CD4-positive, alpha-beta T cell treated with Interleukin-17A for 1 hour (primary cell): ENCODE data around the gene PSMD9.

Experiments used
- DNase-seq: peaks from one replicate; pipeline ENCODE4 v3.0.0-alpha.2; 2020

The PSMD9 gene

DNA sequence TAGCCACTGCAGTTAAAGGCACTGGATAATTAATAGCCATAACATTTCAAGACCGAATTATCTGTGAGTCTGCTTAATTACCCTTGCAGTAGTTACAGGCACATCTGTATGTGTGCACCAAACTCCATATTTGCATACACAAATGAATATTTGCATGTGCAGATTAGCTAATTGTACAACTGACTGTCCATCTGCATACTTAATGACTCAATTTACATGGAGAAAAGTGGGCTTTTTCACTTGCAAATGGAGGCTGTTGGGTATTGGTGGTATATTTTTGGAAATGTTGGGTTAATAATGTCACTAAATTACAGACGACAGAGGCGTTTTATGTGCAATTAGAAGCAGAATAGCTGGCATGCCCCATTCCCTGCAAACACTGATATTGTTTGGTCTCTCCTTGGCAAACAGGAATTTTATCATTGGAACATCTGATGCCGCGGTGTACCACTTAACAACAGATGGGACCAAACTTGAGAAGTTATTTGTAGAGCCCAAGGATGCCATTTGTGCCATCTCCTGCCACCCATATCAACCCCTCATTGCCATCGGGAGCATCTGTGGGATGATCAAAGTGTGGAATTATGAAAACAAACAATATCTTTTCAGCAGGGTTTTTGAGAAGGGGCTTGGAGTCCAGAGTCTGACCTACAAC lies 69.4 kb downstream of the PSMD9 start:
- DNase-seq: no peak

DNA sequence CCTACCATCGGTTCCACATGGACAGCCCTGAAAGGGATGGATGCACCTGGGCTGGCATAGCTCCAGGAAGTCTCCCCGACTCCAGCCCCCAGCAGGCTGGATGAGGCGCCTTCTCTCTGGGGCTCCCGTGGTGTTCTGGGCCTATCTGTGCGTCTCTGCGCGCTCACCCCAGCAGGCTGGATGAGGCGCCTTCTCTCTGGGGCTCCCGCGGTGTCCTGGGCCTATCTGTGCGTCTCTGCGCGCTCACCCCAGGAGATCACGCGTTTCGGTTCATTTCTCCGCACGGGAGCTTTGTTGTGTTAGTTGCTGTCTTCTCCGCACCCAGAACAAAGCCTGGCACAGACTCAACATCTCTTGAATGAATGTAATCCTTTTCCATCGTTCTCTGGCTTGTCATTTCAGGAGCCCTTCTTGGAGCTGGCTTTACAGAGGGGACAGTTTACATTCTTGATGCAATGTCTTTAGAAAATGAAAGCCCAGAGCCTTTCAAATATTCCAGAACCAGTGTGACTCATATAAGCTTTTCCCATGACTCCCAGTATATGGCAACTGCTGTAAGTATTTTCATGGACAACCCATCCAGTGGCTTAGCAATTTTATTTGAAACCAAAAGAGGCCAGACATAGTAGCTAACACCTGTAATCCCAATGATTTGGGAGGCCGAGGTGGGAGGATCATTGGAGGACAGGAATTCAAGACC lies 70.1 kb downstream of the PSMD9 start:
- DNase-seq: no peak

DNA sequence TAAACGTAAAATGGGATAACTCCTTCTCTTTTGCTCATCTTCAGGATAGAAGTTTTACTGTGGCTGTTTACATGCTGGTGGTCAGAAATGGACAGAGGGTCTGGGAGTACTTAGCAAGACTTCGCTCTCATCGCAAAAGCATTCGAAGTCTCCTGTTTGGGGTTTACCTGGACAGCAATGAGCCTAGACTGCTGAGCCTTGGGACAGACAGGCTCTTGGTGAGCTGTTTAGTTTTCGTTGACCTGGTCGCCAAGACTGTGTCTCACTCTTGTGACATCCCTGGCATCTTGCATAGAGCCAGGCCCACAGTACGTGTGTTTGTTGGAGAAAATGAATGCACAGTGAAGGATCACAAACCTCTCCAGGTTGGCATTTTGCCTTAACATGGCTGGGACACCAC lies 72.0 kb downstream of the PSMD9 start:
- no peak for DNase-seq

DNA sequence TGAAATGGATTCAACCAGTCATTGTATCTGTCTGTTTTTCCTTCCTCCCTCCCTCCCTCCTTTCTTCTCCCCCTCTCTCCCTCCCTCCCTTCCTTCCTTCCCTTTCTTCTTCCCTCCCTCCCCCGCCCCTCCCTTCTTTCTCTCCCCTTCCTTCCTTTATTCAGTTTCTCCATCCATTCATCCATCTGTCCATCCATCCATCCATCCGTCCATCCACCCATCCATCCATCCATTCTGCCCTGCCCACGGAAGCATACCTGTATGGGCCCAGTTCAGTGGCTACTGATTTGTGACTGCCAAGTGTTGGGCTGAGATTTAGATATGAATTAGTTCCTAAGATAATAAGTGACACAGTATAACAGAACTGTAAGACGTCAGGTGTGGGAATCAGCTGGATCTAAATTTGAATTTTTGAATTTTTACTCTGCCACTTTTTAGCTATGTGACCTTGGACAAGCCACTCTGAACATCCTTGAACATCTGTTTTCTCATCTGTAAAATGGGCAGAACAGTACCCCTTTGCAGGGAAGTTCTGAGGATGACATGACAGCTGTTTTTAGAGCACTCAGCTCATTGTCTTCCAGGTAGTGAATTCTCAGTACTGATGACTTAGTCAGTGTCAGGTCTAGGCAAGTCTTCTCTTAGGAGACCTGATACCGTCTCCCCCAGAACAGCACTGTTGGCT lies 72.7 kb downstream of the PSMD9 start:
- no peak for DNase-seq

DNA sequence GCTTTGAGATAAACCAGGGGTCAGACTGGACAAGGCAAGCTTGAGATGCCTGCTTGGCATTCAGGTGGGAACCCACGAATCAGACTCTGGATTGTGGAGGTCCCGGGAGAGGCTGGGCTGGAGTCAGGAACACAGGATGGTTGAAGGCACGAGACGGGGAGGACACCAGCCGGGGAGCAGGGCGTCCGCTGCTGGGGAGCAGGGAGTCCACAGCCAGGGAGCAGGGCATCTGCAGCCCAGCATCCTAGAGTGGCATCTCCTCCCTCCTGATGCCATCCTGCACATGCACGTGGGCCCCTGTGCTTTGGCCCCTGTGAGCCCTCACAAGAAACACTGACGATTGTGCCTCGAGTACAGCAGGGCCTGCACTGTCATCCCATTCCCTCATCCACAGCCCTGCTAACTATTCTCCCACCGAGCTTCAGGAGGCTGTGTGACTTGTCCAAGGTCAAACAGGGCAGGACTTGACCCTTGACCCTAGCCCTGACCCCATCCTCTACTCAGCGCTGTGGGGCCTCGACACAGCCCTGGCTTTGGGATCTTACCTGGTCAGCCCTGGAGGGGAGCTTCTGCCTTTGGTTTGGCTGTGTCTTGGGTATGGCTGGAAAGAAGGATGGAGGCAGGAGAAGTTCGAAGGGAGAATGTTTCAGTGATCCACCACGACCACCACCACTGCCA lies 74.9 kb downstream of the PSMD9 start:
- DNase-seq: no peak

DNA sequence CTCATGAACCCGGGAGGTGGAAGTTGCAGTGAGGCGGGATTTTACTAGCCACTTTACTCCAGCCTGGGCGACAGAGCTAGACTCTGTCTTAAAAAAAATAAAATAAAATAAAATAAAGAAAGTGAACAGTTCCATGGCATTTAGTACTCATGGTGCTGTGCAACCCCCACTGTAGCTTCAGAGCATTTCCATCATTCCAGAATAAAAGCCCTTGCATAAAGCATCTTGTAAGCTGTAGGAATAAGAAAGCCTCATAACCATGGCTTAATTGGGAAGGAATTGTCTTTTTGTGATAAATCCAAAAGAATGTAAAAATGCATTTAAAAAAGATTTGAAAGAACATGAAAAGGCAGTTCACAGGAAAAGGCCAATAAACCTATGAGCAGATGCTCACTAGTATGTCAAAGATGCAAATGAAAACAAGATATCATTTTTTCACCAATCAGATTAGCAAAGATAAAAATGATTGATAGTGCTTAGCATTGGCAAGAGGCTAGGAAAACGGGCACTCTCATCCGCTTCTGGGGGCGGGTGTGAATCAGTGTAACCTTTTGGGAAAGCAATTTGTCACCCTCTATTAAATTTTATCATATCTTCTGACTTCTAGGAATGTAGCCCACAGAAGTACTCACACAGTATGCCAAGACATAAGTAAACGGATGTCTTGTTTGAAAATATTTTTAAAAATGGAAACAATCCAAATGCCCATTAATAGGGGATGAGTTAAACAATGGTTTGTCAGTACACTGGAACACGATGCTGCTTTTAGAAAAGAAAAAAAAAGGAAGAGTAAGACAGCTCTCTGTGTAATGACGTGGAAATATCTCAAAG lies 76.4 kb downstream of the PSMD9 start:
- DNase-seq: no peak

DNA sequence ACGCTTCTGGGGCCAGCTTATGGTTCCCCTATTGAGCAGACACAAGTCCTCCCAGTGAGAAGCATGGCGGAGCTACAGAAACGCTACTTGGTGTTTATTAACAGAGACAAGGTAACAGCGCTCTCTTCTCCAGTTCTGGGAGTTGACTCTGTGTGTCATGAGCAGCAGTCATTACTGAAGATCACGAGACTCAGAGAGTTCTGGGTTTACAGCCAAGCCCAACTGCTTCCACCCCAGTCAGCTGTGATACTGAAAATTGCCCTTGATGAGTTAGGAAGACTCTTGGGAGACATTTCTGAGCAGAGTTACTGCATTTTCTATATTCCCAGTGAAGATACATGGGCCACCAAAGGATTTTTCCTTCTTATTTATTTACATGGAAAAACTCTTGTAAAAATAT lies 78.4 kb downstream of the PSMD9 start:
- no peak for DNase-seq
